Muscle layer of duodenum (tissue), 2 donors: ENCODE results near the gene PHF12.

Experiments used
- H3K27ac ChIP-seq: one replicate; pipeline ENCODE4 v1.7.0; 2013; ENCODE audit warnings: mild to moderate bottlenecking, low read length
- H3K27me3 ChIP-seq: one replicate; pipeline ENCODE4 v1.7.0; 2013; ENCODE audit warnings: low read depth, mild to moderate bottlenecking, control low read depth, low read length
- H3K36me3 ChIP-seq, 2 donors: one replicate each; pipeline ENCODE4 v1.7.0; 2013; ENCODE audit warnings: low read length in 2 of 2, control low read depth in 1 of 2, mild to moderate bottlenecking in 1 of 2; ENCODE audit not compliant: insufficient read depth in 2 of 2, control insufficient read depth in 1 of 2
- H3K4me1 ChIP-seq, 2 donors: one replicate each; pipeline ENCODE4 v1.7.0; 2013; ENCODE audit warnings: low read length in 2 of 2, mild to moderate bottlenecking in 2 of 2, control low read depth in 1 of 2, moderate library complexity in 1 of 2; ENCODE audit not compliant: insufficient read depth in 2 of 2, control insufficient read depth in 1 of 2
- H3K4me3 ChIP-seq, 2 donors: one replicate each; pipeline ENCODE4 v1.7.0; 2013; ENCODE audit warnings: low read length in 2 of 2, low read depth in 1 of 2, mild to moderate bottlenecking in 1 of 2
- H3K9me3 ChIP-seq, 2 donors: one replicate each; pipeline ENCODE4 v1.7.0; 2013; ENCODE audit warnings: low read length in 2 of 2, control low read depth in 1 of 2, mild to moderate bottlenecking in 1 of 2; ENCODE audit not compliant: control insufficient read depth in 1 of 2
- donor health status: healthy.

The PHF12 gene

GRCh38 chr17:28861393-28862203, 89.7 kb downstream of the PHF12 start:
- Histone ChIP-seq H3K27ac (no peak overlapping the region), H3K9me3 (no peaks in the 10 kb centered on the region), H3K4me3 (no peak overlapping the region), H3K4me1 (no peaks in the 10 kb centered on the region), H3K27me3 (no peaks in the 10 kb centered on the region), H3K36me3 (peaks cover 22 to 30% of the 10 kb centered on the region in 2 donors)

GRCh38 chr17:28860363-28860808, 90.9 kb downstream of the PHF12 start:
- Histone ChIP-seq H3K27me3 (no peaks in the 10 kb centered on the region), H3K9me3 (no peaks in the 10 kb centered on the region), H3K27ac (no peak overlapping the region), H3K4me3 (no peak overlapping the region), H3K36me3 (peaks cover 22 to 34% of the 10 kb centered on the region in 2 donors), H3K4me1 (peaks cover 0 to 8% of the 10 kb centered on the region in 2 donors)

- H3K4me1 ChIP-seq = peaks cover 4 to 14% of the 10 kb centered on the region in 2 donors
- no peak overlapping the region for H3K27ac ChIP-seq
- H3K27me3 ChIP-seq = no peaks in the 10 kb centered on the region
- peaks cover 22 to 34% of the 10 kb centered on the region in 2 donors for H3K36me3 ChIP-seq
- no peaks in the 10 kb centered on the region for H3K9me3 ChIP-seq
- H3K4me3 ChIP-seq = no peak overlapping the region
These were observed 92.4 kb downstream of the PHF12 start for GRCh38 chr17:28858801-28859355.

- no peak overlapping the region for H3K4me3 ChIP-seq
- H3K9me3 ChIP-seq = no peaks in the 10 kb centered on the region
- peaks cover 4 to 14% of the 10 kb centered on the region in 2 donors for H3K4me1 ChIP-seq
- peaks cover 22 to 34% of the 10 kb centered on the region in 2 donors for H3K36me3 ChIP-seq
- no peak overlapping the region for H3K27ac ChIP-seq
- H3K27me3 ChIP-seq = no peaks in the 10 kb centered on the region
These were observed 93.2 kb downstream of the PHF12 start for GRCh38 chr17:28857905-28858800.

GRCh38 chr17:28856028-28856574, 95.2 kb downstream of the PHF12 start:
- Histone ChIP-seq H3K36me3 (peaks cover 22 to 29% of the 10 kb centered on the region in 2 donors), H3K4me3 (no peak overlapping the region), H3K4me1 (peaks cover 4 to 14% of the 10 kb centered on the region in 2 donors)

GRCh38 chr17:28855336-28855679, 96.0 kb downstream of the PHF12 start:
- H3K27me3 ChIP-seq = no peaks in the 10 kb centered on the region
- peaks cover 18 to 24% of the 10 kb centered on the region in 2 donors for H3K36me3 ChIP-seq
- H3K4me1 ChIP-seq = peaks cover 4 to 14% of the 10 kb centered on the region in 2 donors
- peak overlapping the region; percentile 81 for H3K27ac ChIP-seq
- H3K9me3 ChIP-seq = no peaks in the 10 kb centered on the region
- peak overlapping the region; percentile 97 to 98 for H3K4me3 ChIP-seq

More at GRCh38 chr17:28856028-28856574, 95.2 kb downstream of the PHF12 start:
- Histone ChIP-seq H3K27me3 (no peaks in the 10 kb centered on the region), H3K27ac (no peak overlapping the region), H3K9me3 (no peaks in the 10 kb centered on the region)
